NCI-H146 (cell line): ENCODE results near the gene OSBP.
A peak's percentile ranks its signal among the peaks of the same experiment; 100 is the strongest.
"Not testable (repeated sequence)": the region's sequence is repeated elsewhere in the genome, so short reads cannot be mapped to it uniquely, and the experiment has no call there.

Source experiments
- DNase-seq: peaks from one replicate; lab custom pipeline; 2025; lab: John Stamatoyannopoulos, UW

OSBP gene

GRCh38 chr11:59553323-59553722, 62.3 kb downstream of the OSBP start:
- no peak for DNase-seq

DNA sequence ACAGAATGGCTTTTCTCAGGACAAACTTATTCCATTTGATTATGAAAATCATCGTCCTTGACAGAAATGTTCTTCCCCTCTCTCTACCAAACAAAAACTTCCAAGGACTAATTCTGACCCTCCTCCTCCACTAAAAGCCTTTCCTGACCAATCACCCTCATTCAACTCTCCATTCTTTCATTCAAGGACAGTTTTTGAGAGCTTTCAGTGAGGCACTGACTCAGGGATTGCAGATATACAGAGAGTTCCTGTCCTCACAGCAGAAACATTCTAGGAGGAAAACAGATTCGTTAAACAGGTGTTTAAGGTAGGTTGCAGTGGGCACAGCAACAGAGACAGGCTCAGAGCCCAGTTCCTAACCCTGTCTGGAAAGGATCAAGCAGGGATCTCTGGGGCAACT, 62.7 kb downstream of the OSBP start:
- no peak for DNase-seq

DNA sequence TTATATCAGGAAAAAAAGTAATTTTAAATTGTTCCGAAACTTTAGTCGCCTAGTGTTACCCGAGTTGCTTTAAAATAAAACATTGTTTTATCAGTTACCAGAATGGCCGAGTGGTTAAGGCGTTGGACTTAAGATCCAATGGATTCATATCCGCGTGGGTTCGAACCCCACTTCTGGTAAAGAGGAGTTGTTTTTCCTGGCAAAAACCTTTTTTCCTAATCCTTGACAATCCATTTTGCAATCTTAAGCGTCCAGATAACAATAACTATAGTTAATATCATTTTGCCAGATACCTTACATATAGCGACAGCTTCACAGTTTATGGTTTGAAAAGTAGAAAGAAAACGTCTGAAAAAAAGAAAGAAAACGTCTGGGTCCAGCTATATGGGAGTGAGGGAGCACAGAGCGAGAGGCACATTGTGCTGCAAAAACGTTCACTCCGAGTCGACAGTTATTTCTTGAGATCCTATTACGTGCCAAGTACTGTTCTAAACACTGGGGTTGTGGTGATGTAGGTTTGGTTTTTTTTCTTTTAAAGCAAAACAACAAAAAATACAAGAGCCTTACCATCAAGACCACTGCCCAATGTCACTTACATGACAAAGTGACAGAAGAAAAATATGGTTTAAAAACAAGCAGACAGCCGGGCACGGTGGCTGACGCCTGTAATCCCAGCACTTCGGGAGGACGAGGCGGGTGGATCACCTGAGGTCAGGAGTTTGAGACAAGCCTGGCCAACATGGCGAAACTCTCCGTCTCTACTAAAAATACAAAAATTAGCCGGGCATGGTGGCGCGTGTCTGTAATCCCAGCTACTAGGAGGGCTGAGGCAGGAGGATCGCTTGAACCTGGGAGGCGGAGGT, 63.7 kb downstream of the OSBP start:
- DNase-seq: peak; percentile 81

DNA sequence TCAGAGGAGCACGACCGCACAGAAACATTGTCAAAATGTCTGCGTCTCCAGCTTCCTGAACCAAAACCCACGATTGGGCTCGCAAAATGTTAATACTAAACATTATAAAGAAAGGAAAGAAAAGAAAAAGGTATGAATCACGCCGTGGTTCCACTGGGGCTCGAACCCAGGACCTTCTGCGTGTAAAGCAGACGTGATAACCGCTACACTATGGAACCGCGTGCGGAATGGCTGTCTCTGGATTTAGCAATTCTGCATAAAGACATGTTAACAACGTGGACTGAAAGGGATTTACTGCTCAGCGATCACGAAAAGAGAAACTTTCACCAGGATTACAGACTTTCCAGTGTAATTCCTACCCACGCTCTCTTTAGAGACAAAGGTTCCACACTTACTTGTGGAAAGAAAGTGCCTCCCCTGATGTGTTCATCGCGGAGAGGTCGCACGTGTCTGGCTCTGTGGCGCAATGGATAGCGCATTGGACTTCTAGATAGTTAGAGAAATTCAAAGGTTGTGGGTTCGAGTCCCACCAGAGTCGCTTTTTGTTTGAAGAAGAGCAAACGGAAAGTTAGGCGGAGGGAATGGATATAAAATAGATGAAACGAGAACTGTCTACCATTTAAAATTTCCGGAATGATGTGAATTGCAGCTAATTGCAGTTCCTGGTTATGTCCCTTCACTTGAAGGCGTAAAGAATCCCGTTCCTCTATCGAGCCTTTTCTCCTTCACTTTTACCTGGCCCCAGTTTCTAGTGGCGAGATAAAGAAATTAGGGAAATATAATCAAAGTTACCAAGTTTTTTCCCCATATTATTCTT, 64.5 kb downstream of the OSBP start:
- DNase-seq: peak; percentile 94

GRCh38 chr11:59550368-59550841, 65.2 kb downstream of the OSBP start:
- DNase-seq: peak; percentile 97

GRCh38 chr11:59548309-59548656, 67.3 kb downstream of the OSBP start:
- DNase-seq: no peak

DNA sequence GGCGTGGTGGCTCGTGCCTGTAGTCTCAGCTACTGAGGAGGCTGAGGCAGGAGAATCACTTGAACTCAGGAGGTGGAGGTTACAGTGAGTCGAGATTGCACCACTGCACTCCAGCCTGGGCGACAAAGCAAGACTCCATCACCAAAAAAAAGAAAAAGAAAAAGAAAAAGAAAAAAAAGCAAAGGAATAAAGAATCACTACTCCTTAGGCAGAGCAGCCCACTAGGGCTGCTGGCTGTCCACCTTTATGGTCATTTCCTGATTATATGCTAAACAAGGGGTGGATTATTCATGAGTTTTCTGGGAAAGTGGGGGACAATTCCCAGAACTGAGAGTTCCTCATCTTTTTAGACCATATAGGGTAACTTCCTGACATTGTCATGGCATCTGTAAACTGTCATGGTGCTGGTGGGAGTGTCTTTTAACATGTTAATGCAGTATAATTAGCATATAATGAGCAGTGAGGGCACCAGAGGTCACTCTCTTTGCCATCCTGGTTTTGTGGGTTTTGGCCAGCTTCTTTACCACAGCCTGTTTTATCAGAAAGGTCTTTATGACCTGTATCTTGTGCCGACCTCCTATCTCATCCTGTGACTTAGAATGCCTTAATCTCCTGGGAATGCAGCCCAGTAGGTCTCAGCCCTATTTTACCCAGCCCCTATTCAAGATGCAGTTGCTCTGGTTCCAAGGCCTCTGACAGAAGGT, 67.8 kb downstream of the OSBP start:
- not testable (repeated sequence) for DNase-seq

DNA sequence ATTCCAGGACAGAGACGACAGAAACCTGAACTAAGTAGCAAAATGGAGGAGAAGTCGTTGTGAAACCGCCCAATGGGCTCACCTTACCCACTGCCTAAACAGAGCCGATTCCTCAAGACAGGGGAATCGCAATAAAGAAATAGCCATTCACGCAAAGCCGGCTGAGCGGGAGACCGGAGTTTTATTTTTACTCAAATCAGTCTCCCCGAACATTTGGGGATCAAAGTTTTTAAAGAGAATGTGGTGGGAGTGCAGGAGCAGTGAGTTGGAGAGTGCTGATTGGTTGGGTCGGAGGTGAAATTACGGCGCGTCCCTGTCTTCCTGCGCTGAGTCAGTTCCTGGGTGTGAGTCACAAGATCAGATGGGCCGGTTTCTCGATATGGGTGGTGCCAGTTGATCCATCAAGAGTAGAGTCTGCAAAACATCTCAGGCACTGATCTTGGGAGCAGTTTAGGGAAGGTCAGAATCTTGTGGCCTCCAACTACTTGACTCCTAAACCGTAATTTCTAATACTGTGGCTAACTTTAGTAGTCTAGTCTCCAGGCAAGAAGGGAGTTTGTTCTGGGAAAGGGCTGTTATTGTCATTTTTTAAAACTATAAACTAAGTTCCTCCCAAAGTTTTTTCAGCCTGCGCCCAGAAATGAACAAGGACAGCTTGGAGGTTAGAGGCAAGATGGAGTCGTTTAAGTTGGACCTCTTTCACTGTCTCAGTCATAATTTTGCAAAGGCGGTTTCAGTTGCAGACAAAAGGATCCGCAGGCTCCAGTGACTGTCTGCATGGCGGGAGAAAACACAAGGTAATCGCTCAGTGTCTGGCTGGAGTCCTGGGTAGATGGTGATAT, 70.2 kb downstream of the OSBP start:
- DNase-seq: no peak

GRCh38 chr11:59544869-59545178, 70.8 kb downstream of the OSBP start:
- DNase-seq: no peak

DNA sequence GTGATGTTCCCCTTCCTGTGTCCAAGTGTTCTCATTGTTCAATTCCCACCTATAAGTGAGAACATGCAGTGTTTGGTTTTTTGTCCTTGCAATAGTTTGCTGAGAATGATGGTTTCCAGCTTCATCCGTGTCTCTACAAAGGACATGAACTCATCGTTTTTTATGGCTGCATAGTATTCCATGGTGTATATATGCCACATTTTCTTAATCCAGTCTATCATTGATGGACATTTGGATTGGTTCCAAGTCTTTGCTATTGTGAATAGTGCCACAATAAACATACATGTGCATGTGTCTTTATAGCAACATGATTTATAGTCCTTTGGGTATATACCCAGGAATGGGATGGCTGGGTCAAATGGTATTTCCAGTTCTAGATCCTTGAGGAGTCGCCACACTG, 71.9 kb downstream of the OSBP start:
- not testable (repeated sequence) for DNase-seq

GRCh38 chr11:59542142-59542810, 73.3 kb downstream of the OSBP start:
- no peak for DNase-seq

- no peak for DNase-seq
Measured at GRCh38 chr11:59534676-59535075, 80.9 kb downstream of the OSBP start.

DNA sequence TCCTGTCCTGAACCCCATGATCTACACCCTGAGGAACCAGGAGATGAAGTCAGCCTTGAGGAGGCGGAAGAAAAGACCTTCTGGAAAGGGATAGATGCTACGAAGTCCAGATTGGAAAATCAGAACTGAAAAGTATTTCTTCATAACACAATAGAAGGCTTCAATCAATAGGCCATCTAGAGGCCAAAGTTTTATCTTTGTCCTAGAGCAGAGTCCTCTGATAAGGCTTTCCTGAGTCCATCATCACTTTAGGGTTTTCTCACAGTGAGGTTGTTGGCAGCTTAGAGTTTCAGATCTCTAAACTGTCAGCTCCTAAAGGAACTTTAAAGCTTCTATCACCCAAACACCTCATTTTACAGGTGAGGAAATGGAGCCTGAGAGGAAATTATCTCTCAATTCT, 83.0 kb downstream of the OSBP start:
- DNase-seq: no peak

GRCh38 chr11:59528711-59529110, 86.9 kb downstream of the OSBP start:
- no peak for DNase-seq
